Subcutaneous adipose tissue (tissue), 4 donors: Measurements from ENCODE around the gene TINAG. TPM values are rescaled to one million over a fixed set of nuclear protein-coding genes. Genes with fewer than 3 reads are reported as not detected.

Experiments used
- total RNA-seq, 4 donors: library from RNA; depleted of rRNA; stranded (reverse); fragments of >200 nt; gene quantifications; one replicate each; pipeline ENCODE4 v1.1.0, GENCODE V29; 2016
- TF ChIP-seq, protein P1 (sequence below): fragments of 450-650 bp; IDR thresholded peaks from one replicate; pipeline ENCODE4 v1.5.1; 2016; ENCODE audit warnings: low read depth, mild to moderate bottlenecking, control low read depth, antibody characterized with exemption, moderate library complexity

The TINAG gene
- total RNA-seq, 4 donors from 2014 or later, result not detected

DNA sequence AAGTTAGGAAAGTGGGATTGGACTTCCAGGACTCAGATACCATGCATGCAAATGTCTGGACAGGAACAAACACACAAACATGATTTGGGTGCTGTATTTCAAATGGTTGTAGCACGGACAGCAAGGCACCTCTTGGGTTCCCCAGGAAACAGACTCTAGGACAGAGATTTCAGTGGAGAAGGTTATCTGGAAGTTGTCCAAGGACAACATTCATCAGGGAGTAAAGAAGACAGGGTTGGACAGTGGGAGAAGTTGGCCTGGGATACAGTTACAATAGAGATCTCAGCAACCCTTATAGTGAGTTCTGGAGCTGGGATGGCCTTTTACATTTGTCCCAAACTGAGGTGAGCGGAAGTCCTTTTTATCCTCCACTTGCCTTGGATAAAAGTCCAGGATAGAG is 19.8 kb upstream of the TINAG start:
- TF ChIP-seq, protein P1, sequence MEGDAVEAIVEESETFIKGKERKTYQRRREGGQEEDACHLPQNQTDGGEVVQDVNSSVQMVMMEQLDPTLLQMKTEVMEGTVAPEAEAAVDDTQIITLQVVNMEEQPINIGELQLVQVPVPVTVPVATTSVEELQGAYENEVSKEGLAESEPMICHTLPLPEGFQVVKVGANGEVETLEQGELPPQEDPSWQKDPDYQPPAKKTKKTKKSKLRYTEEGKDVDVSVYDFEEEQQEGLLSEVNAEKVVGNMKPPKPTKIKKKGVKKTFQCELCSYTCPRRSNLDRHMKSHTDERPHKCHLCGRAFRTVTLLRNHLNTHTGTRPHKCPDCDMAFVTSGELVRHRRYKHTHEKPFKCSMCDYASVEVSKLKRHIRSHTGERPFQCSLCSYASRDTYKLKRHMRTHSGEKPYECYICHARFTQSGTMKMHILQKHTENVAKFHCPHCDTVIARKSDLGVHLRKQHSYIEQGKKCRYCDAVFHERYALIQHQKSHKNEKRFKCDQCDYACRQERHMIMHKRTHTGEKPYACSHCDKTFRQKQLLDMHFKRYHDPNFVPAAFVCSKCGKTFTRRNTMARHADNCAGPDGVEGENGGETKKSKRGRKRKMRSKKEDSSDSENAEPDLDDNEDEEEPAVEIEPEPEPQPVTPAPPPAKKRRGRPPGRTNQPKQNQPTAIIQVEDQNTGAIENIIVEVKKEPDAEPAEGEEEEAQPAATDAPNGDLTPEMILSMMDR, result no peak

DNA sequence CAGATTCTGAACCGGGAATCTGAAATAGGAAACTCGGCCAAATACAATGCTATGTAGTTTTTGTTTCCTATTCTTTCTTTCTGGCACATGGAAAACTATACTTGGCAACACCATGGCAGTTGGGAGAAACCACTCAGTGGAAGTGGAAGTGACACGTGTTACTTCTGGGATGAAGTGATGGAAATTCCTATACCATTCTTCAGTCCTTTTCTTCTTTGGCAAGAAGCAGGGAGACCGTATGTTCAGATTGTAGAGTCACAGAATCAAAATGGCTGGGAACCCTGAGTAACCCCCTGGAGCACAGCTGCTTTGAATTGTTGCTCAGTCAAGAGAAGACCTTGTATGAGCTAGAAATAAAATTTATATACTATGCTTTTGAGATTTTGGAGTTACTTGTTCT is 18.8 kb upstream of the TINAG start:
- TF ChIP-seq, protein P1, result no peak

DNA sequence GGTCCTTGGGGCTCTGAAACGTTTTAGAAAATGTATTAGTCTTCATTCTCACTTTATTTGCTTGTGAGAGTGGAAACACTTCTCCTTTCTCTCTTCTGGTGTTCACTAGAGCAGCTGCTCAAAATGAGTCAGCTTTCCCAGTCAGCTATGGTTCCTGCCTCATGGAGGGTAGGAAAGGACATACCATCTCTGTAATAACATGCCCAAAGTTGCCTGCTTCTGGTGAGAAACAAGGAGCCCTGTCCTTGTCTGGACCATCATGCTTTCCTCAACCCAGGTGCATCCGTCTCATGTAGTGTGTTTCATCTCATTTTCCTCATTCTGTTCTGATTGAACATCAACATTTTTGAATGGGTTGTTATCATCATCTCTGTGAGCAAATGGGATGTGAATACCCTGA is 17.1 kb upstream of the TINAG start:
- TF ChIP-seq, protein P1, result no peak

DNA sequence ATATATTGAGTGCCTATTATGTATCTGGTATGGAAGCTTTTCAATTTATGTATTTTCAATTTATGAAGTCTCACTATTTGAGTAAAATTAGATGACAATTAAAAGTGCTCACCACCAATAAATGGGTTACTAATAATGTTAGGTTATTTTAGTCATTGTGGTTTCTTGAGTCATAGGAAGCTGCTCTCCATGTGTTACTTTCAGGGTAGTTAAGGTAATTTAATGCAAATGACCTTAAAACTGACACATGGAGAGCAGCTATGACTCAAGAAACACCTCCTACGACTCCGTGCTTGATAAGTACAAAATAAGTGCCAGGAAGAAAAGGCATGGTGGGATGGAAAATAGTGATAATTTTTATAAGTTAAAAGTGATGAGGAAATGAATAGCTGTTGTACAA is 16.5 kb upstream of the TINAG start:
- TF ChIP-seq, protein P1, result no peak

DNA sequence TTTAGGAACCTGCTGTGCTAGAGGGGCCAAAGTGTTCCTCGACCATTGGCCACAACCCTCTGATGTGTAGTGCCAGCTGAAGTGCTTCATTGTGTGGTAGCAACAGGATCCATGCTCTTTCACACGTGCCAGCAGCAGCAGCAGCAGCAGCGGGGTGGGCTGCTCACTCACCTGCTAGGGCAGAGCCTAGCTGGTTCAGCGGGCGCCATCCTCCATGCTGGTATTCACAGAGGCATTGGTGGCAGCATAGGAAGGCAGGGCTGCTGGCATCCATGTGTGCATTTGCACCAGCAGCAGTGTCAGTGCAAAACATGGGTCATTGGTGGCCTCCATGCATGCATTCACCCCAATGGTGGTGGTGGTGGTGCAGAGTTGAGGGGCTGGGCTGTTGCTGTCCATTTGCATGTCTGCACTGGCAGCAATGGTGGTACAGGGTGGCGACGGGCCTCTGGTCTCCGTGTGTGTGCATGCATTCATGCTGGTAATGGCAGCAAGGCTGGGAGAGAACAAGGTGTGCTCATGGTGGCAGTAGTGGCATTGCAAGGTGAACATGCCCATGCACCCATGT is 13.2 kb upstream of the TINAG start:
- TF ChIP-seq, protein P1, result no peak

DNA sequence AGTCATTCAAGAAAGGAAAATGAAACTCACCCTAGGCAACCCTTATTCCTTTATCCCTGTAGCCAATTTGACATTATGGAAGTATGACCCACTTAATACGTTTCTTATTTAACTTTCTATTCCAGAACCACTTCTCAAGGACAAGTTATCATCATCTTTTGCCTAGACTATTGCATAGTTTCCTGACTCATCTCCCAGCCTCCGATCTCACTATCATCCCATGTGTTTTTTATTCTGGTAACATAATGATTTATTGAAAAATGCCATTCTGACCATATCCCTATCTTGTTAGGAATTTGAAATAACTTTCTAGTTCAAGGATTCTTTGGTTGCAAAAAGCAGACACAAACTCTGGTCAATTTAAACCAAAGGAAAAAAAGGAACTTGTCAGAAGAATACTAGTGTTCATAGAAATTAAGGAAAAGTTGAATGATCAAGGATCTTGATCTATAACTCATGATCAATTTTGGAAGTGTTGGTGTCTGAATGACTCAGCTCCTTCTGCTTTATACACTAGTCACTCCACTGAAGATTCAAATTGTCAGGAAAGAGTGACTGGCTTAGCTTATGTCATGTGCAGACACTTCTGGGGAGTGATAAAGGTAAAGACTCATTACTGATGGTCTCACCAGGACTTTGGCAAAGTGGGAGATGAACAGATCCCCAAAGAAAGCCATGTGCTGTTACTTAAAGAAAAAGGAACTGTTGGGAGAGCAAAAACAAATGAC is 8.5 kb upstream of the TINAG start:
- TF ChIP-seq, protein P1, result no peak

DNA sequence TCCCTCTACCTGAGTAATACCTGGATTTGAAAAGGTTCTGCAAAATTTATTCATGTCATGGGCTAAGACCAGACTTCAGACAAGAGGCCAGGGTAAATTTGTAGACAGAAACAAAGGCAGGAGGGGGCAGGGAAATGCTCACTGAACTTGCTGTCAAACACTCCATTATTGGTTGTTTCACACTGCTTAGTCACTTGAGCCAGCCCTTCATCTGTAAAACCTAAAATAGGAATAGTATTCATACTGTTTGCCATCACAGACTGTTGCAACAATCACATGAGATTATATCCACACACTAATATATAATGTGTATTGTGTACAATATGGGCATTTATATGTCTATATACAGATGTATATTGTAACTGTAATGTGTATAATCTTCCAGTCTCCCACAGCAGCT is 6.5 kb upstream of the TINAG start:
- TF ChIP-seq, protein P1, result no peak
